HEK293 (cell line): Measurements from ENCODE around the gene ACAP2.
A peak's percentile ranks its signal among the peaks of the same experiment; 100 is the strongest.

Experiments
- EGR2 ChIP-seq: fragments of 450-650 bp; formaldehyde crosslinking; IDR thresholded peaks from 2 replicates; pipeline ENCODE4 v1.5.1; 2016; ENCODE audit warnings: low read depth, missing biosample characterization, missing genetic modification characterization
- GLIS1 ChIP-seq: fragments of 450-650 bp; formaldehyde crosslinking; IDR thresholded peaks from 2 replicates; pipeline ENCODE4 v1.5.1; 2016; ENCODE audit warnings: missing biosample characterization, missing genetic modification characterization
- GLIS2 ChIP-seq: fragments of 450-650 bp; formaldehyde crosslinking; IDR thresholded peaks from 2 replicates; pipeline ENCODE4 v1.5.1; 2016; ENCODE audit warnings: missing biosample characterization, missing genetic modification characterization
- KLF10 ChIP-seq: fragments of 450-650 bp; IDR thresholded peaks from 2 replicates; pipeline ENCODE4 v1.5.1; 2018; ENCODE audit warnings: missing biosample characterization, mild to moderate bottlenecking, missing genetic modification characterization
- YY1 ChIP-seq: fragments of 450-650 bp; formaldehyde crosslinking; IDR thresholded peaks from 2 replicates; pipeline ENCODE4 v1.5.1; 2018; ENCODE audit warnings: missing biosample characterization, missing genetic modification characterization
- ZFP3 ChIP-seq: fragments of 450-650 bp; formaldehyde crosslinking; IDR thresholded peaks from 2 replicates; pipeline ENCODE4 v1.5.1; 2016; ENCODE audit warnings: low read depth, missing biosample characterization, missing genetic modification characterization
- ZIC2 ChIP-seq: fragments of 450-650 bp; formaldehyde crosslinking; IDR thresholded peaks from 2 replicates; pipeline ENCODE4 v1.5.1; 2016; ENCODE audit warnings: missing biosample characterization, missing genetic modification characterization
- ZNF138 ChIP-seq: fragments of 450-650 bp; formaldehyde crosslinking; IDR thresholded peaks from 2 replicates; pipeline ENCODE4 v1.5.1; 2016; ENCODE audit warnings: missing biosample characterization, missing genetic modification characterization, borderline replicate concordance
- ZNF146 ChIP-seq: fragments of 450-650 bp; formaldehyde crosslinking; IDR thresholded peaks from 2 replicates; pipeline ENCODE4 v1.5.1; 2016; ENCODE audit warnings: missing biosample characterization, missing genetic modification characterization
- ZNF248 ChIP-seq: fragments of 450-650 bp; formaldehyde crosslinking; IDR thresholded peaks from 2 replicates; pipeline ENCODE4 v1.5.1; 2017; ENCODE audit warnings: missing biosample characterization, missing genetic modification characterization
- ZNF266 ChIP-seq: fragments of 450-650 bp; formaldehyde crosslinking; IDR thresholded peaks from 2 replicates; pipeline ENCODE4 v1.5.1; 2016; ENCODE audit warnings: missing biosample characterization, missing genetic modification characterization, low read depth
- ZNF311 ChIP-seq: fragments of 450-650 bp; formaldehyde crosslinking; IDR thresholded peaks from 2 replicates; pipeline ENCODE4 v1.5.1; 2017; ENCODE audit warnings: missing biosample characterization, missing genetic modification characterization, borderline replicate concordance
- ZNF350 ChIP-seq: fragments of 450-650 bp; formaldehyde crosslinking; IDR thresholded peaks from 2 replicates; pipeline ENCODE4 v1.5.0; 2017; ENCODE audit warnings: missing biosample characterization, mild to moderate bottlenecking, missing genetic modification characterization
- ZNF354C ChIP-seq: fragments of 450-650 bp; formaldehyde crosslinking; IDR thresholded peaks from 2 replicates; pipeline ENCODE4 v1.5.1; 2016; ENCODE audit warnings: missing biosample characterization, missing genetic modification characterization, low read depth, borderline replicate concordance
- ZNF48 ChIP-seq: fragments of 450-650 bp; formaldehyde crosslinking; IDR thresholded peaks from 2 replicates; pipeline ENCODE4 v1.5.1; 2016; ENCODE audit warnings: missing biosample characterization, missing genetic modification characterization
- ZNF621 ChIP-seq: fragments of 450-650 bp; formaldehyde crosslinking; IDR thresholded peaks from 2 replicates; pipeline ENCODE4 v1.5.1; 2017; ENCODE audit warnings: missing biosample characterization, missing genetic modification characterization
- ZNF626 ChIP-seq: fragments of 450-650 bp; sonication (Bioruptor Pico); formaldehyde crosslinking; IDR thresholded peaks from 2 replicates; pipeline ENCODE4 v1.5.1; 2018; ENCODE audit warnings: missing biosample characterization, missing genetic modification characterization, inconsistent platforms
- ZNF664 ChIP-seq: fragments of 450-650 bp; formaldehyde crosslinking; IDR thresholded peaks from 2 replicates; pipeline ENCODE4 v1.5.1; 2016; ENCODE audit warnings: missing biosample characterization, missing genetic modification characterization
- ZNF792 ChIP-seq: fragments of 450-650 bp; formaldehyde crosslinking; IDR thresholded peaks from 2 replicates; pipeline ENCODE4 v1.5.1; 2016; ENCODE audit warnings: missing biosample characterization, missing genetic modification characterization
- ZNF837 ChIP-seq: fragments of 450-650 bp; formaldehyde crosslinking; IDR thresholded peaks from 2 replicates; pipeline ENCODE4 v1.5.1; 2016; ENCODE audit warnings: missing biosample characterization, missing genetic modification characterization
- TF ChIP-seq, protein P1 (sequence below): fragments of 450-650 bp; formaldehyde crosslinking; IDR thresholded peaks from 2 replicates; pipeline ENCODE4 v1.5.0; 2017; ENCODE audit warnings: missing biosample characterization, missing genetic modification characterization, borderline replicate concordance
- TF ChIP-seq, protein P2 (sequence below): fragments of 450-650 bp; formaldehyde crosslinking; IDR thresholded peaks from 2 replicates; pipeline ENCODE4 v1.5.1; 2016; ENCODE audit warnings: missing biosample characterization, missing genetic modification characterization, low read depth
- TF ChIP-seq, protein P3 (sequence below): fragments of 450-650 bp; formaldehyde crosslinking; IDR thresholded peaks from 2 replicates; pipeline ENCODE4 v1.5.1; 2016; ENCODE audit warnings: missing biosample characterization, missing genetic modification characterization
- TF ChIP-seq, protein P4 (sequence below): fragments of 450-650 bp; formaldehyde crosslinking; IDR thresholded peaks from 2 replicates; pipeline ENCODE4 v1.5.1; 2017; ENCODE audit warnings: missing biosample characterization, missing genetic modification characterization
- TF ChIP-seq, protein P5 (sequence below): fragments of 450-650 bp; formaldehyde crosslinking; IDR thresholded peaks from 2 replicates; pipeline ENCODE4 v1.5.1; 2016; ENCODE audit warnings: missing biosample characterization, missing genetic modification characterization
- TF ChIP-seq, protein P6 (sequence below): fragments of 450-650 bp; formaldehyde crosslinking; IDR thresholded peaks from 2 replicates; pipeline ENCODE4 v1.5.1; 2016; ENCODE audit warnings: missing biosample characterization, missing genetic modification characterization

ACAP2 gene

DNA sequence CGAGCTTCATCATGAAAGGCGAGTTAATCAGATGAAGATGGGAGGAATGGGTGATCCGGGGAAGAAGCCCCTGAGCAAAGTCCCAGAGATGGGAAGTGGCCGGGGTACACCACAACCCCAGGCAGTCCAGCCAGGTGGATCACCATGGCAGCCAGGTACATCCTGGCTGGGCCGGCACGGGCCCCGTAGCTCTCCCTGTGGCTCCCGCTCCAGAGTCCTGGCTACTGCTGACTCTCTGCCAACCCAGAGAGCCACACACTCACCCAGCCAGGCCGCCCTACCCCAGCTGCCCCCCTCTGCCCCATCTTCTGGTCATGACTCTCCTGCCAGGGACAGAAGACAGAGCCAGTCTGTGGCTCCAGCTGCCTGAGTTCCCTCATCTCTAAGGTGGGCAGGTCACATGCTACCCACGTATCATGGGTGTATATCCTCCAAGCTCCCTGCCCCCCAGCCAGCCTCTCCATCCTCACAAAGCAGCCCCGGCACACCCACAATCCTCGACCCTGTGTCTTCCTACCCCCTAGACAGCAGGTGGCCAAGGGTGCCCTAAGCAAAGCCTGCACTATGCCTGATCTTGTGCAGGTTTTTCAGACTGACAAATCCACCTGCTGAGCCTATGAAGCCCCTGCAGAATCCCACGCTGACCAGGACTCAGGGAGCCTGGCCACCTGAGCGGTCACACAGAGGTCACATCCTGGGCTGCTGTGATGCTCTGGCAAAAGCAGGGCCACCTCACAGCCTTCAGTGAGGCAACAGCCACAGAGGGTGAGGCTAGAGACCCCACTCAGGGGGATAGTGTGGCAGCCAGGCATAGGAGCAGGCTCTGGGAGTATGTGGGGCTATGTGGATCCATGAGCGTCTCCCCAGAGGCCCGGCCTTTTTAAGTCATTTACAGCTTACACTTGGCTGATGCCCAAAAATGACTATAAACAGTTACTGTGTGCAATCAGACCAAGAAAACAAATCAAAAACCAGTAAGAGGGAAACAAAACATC lies 185.1 kb downstream of the ACAP2 start (continued):
- TF ChIP-seq, protein P1, sequence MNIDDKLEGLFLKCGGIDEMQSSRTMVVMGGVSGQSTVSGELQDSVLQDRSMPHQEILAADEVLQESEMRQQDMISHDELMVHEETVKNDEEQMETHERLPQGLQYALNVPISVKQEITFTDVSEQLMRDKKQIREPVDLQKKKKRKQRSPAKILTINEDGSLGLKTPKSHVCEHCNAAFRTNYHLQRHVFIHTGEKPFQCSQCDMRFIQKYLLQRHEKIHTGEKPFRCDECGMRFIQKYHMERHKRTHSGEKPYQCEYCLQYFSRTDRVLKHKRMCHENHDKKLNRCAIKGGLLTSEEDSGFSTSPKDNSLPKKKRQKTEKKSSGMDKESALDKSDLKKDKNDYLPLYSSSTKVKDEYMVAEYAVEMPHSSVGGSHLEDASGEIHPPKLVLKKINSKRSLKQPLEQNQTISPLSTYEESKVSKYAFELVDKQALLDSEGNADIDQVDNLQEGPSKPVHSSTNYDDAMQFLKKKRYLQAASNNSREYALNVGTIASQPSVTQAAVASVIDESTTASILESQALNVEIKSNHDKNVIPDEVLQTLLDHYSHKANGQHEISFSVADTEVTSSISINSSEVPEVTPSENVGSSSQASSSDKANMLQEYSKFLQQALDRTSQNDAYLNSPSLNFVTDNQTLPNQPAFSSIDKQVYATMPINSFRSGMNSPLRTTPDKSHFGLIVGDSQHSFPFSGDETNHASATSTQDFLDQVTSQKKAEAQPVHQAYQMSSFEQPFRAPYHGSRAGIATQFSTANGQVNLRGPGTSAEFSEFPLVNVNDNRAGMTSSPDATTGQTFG (tag by site-specific recombination): no peak
- TF ChIP-seq ZIC2: peak; percentile 25; the same call in 1 of the 2 replicates
- no peak for TF ChIP-seq KLF10 (tag by site-specific recombination)
- TF ChIP-seq ZNF350 (tag by site-specific recombination): no peak
- TF ChIP-seq, protein P2, sequence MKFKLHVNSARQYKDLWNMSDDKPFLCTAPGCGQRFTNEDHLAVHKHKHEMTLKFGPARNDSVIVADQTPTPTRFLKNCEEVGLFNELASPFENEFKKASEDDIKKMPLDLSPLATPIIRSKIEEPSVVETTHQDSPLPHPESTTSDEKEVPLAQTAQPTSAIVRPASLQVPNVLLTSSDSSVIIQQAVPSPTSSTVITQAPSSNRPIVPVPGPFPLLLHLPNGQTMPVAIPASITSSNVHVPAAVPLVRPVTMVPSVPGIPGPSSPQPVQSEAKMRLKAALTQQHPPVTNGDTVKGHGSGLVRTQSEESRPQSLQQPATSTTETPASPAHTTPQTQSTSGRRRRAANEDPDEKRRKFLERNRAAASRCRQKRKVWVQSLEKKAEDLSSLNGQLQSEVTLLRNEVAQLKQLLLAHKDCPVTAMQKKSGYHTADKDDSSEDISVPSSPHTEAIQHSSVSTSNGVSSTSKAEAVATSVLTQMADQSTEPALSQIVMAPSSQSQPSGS (tag by site-specific recombination): no peak
- TF ChIP-seq ZNF138 (tag by site-specific recombination): no peak
- TF ChIP-seq ZFP3: no peak
- TF ChIP-seq ZNF311 (tag by site-specific recombination): no peak
- TF ChIP-seq ZNF621 (tag by site-specific recombination): no peak
- TF ChIP-seq, protein P3, sequence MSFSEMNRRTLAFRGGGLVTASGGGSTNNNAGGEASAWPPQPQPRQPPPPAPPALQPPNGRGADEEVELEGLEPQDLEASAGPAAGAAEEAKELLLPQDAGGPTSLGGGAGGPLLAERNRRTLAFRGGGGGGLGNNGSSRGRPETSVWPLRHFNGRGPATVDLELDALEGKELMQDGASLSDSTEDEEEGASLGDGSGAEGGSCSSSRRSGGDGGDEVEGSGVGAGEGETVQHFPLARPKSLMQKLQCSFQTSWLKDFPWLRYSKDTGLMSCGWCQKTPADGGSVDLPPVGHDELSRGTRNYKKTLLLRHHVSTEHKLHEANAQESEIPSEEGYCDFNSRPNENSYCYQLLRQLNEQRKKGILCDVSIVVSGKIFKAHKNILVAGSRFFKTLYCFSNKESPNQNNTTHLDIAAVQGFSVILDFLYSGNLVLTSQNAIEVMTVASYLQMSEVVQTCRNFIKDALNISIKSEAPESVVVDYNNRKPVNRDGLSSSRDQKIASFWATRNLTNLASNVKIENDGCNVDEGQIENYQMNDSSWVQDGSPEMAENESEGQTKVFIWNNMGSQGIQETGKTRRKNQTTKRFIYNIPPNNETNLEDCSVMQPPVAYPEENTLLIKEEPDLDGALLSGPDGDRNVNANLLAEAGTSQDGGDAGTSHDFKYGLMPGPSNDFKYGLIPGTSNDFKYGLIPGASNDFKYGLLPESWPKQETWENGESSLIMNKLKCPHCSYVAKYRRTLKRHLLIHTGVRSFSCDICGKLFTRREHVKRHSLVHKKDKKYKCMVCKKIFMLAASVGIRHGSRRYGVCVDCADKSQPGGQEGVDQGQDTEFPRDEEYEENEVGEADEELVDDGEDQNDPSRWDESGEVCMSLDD (tag by site-specific recombination): no peak
- TF ChIP-seq, protein P4, sequence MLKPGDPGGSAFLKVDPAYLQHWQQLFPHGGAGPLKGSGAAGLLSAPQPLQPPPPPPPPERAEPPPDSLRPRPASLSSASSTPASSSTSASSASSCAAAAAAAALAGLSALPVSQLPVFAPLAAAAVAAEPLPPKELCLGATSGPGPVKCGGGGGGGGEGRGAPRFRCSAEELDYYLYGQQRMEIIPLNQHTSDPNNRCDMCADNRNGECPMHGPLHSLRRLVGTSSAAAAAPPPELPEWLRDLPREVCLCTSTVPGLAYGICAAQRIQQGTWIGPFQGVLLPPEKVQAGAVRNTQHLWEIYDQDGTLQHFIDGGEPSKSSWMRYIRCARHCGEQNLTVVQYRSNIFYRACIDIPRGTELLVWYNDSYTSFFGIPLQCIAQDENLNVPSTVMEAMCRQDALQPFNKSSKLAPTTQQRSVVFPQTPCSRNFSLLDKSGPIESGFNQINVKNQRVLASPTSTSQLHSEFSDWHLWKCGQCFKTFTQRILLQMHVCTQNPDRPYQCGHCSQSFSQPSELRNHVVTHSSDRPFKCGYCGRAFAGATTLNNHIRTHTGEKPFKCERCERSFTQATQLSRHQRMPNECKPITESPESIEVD (tag by site-specific recombination): peak; percentile 51
- peak; percentile 41 for TF ChIP-seq GLIS1 (tag by site-specific recombination)
- no peak for TF ChIP-seq ZNF664 (tag by site-specific recombination)
- no peak for TF ChIP-seq ZNF48 (tag by site-specific recombination)
- TF ChIP-seq ZNF248 (tag by site-specific recombination): no peak
- TF ChIP-seq, protein P5, sequence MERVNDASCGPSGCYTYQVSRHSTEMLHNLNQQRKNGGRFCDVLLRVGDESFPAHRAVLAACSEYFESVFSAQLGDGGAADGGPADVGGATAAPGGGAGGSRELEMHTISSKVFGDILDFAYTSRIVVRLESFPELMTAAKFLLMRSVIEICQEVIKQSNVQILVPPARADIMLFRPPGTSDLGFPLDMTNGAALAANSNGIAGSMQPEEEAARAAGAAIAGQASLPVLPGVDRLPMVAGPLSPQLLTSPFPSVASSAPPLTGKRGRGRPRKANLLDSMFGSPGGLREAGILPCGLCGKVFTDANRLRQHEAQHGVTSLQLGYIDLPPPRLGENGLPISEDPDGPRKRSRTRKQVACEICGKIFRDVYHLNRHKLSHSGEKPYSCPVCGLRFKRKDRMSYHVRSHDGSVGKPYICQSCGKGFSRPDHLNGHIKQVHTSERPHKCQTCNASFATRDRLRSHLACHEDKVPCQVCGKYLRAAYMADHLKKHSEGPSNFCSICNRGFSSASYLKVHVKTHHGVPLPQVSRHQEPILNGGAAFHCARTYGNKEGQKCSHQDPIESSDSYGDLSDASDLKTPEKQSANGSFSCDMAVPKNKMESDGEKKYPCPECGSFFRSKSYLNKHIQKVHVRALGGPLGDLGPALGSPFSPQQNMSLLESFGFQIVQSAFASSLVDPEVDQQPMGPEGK (tag by site-specific recombination): no peak
- TF ChIP-seq ZNF146 (tag by site-specific recombination): no peak
- no peak for TF ChIP-seq YY1 (tag by site-specific recombination)
- TF ChIP-seq ZNF837 (tag by site-specific recombination): no peak
- TF ChIP-seq ZNF354C: no peak
- no peak for TF ChIP-seq ZNF792
- no peak for TF ChIP-seq ZNF626
- TF ChIP-seq ZNF266 (tag by site-specific recombination): no peak
- TF ChIP-seq GLIS2 (tag by site-specific recombination): 0 out of 2 replicates have a peak, but pooled peaks have one; percentile 23
- TF ChIP-seq, protein P6, sequence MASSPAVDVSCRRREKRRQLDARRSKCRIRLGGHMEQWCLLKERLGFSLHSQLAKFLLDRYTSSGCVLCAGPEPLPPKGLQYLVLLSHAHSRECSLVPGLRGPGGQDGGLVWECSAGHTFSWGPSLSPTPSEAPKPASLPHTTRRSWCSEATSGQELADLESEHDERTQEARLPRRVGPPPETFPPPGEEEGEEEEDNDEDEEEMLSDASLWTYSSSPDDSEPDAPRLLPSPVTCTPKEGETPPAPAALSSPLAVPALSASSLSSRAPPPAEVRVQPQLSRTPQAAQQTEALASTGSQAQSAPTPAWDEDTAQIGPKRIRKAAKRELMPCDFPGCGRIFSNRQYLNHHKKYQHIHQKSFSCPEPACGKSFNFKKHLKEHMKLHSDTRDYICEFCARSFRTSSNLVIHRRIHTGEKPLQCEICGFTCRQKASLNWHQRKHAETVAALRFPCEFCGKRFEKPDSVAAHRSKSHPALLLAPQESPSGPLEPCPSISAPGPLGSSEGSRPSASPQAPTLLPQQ (tag by site-specific recombination): peak; percentile 74; the same call in 1 of the 2 replicates
- TF ChIP-seq EGR2 (tag by site-specific recombination): peak; percentile 43; the same call in 1 of the 2 replicates
